SIG-M5 treated with dmso at 0.1 percent for 504 hours (cell line): Measurements from ENCODE around the gene RAC2.

Source experiments
- DNase-seq: peaks from one replicate; lab custom pipeline; 2025; ENCODE audit not compliant: unreplicated experiment; lab: John Stamatoyannopoulos, UW

RAC2 gene

DNA sequence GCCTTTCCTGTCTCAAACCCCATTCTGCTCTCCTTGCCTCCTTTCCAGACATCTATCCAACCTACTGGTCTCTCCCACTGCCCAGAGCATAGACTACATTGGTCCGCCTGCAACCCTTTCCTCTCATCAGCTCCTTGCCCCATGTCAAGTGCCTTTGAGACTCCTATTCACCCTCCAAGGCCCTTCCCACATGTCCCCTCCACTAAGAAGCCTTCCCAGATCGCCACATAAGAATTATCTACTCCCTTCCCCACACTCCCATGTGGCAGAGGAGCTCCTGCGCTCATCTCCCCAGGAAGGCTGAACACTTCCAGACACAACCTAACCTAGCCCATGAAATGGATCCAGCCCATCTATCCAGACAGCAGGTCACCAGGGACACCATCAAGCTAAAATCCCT is 66.3 kb downstream of the RAC2 start:
- DNase-seq = no peak

GRCh38 chr22:37177221-37177620 is 66.8 kb downstream of the RAC2 start:
- no peak for DNase-seq

- DNase-seq = no peak
Measured at GRCh38 chr22:37176464-37177061, 67.5 kb downstream of the RAC2 start.

DNA sequence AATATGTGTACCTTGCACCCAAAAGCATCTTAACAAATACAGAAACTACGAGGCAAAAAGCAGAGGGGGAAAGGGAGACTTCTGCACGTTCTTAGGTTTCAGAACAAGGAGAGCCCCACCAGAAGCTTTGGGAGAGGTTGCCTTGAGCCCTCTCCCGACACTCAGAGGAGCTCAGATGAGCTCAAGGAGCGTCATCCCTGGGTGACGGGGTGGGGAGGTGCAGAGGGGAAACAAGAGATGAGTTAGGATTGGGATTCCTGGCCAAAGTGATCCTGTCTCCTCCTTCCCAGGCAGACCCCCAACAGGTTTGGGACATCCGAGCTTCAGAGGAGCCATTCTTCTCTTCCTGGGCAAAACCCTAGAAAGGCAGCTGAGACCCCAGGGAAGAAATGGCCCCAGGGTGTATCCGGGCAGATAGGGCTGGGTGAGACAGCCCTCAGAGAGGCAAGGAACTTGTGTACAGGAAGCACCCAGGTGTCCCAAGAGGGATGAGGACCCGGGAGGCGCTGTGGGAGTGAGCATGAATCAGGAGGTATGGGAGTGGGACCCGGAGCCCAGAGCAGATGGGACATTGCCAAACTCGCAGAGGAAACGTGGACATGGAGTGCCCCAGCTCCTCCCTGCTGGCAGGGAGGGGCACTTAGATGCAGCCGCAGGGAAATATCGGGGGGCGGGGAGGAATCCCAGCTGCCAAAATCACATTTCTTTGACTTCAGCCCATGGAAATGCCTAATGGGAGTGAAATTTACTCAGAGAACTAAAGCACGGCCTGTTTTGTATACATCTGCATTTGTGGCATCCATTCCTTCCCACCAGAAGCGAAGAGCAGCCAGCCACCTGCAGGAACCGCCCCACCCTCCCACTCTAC is 68.4 kb downstream of the RAC2 start:
- no peak for DNase-seq
